ENCODE measurements around the gene ZNF14. TPM values are rescaled to one million over a fixed set of nuclear protein-coding genes. Genes with fewer than 3 reads are reported as not detected.
"Not testable (repeated sequence)": the region's sequence is repeated elsewhere in the genome, so short reads cannot be mapped to it uniquely, and the experiment has no call there.

The ZNF14 gene
- polyA plus RNA-seq, result 7.2 TPM

DNA sequence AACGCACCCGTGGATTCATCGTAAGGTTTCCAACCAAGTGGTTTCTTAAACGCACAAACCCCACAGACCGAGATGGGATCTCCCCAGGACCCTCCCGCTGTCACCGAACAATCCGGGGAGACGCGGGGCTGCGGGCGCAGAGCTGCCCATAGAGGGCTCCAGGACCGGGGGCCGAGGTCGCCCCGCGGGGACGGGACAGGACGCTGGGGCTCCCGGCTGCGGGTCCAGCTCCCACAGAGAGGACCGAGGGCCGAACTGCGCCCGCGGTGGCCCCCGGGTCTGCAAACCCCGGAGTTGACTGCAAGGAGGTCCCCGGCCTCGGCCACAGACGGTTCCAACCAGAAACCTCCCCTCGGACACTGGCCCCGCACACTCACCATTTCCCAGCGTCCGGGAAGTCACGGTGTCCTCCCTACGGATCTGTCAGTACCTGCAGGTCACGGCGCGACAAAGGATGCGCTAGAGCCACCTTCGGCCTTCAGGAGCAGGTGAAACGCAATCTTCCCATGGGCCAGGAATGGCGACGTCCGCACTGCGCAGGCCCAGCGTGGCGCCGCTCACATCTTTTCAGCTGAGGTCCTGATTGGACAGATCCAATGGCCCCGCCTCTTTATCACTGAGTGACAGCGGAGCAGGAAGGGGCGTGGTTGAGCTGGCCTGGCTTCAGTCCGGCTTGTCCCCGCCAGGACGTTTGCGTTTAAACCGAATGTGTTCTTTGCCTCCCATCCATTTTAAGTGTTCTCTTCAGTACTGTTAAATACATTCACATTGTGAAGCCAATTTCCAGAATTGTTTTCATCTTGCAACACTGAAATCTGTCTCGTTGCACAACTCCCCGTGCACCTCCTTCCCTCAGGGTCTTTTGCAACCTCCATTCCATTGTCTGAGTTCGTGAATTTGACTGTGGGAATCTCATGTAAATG is at the start of gene ZNF14:
Gene ZNF14, minus strand, starts transcription at position 534 of the 923 bp plus-strand sequence. Its CDS starts 154 bp downstream, at position 380.
- Mint-ChIP-seq H3K27ac (peak within 1 kb of the TSS; percentile 82 to 97 (median 91)), H3K36me3 (peaks cover 13% of the 10 kb centered on the region), H3K9me3 (peaks cover 4 to 6% (median 5%) of the 10 kb centered on the region in 3 donors), H3K4me1 (peaks cover 14 to 17% (median 17%) of the 10 kb centered on the region in 3 donors), H3K27me3 (no peaks in the 10 kb centered on the region), H3K4me3 (peak within 1 kb of the TSS; percentile 94 to 99 (median 99))

DNA sequence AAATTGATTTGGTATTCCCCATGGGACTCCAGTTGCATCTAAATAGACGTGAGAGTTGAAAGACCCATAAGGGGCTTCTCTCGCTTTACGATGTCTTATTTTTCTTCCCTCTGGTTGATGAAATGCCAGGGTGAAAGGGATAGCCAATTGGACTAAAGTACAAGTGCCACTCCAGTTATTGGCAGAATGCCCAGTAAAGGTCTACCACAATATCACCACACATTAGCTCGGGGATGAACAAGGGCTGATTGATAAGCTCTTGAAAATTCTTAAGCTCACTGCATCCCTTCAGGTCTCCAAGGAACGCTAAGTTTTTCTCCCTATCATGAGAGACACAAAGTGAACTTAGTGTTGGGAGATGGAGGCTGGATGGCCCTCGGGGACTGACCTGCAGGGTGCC is 48.9 kb upstream of the ZNF14 start:
- Mint-ChIP-seq H3K4me3 (peak overlapping the region in 2 of 4 donors; percentile 9 to 52), H3K4me1 (peaks cover 25 to 37% (median 30%) of the 10 kb centered on the region in 3 donors), H3K36me3 (peaks cover 13% of the 10 kb centered on the region)
- H3K27ac Mint-ChIP-seq, H3K27me3 Mint-ChIP-seq, H3K9me3 Mint-ChIP-seq: not testable (repeated sequence)

GRCh38 chr19:19778666-19779065 is 45.8 kb upstream of the ZNF14 start:
- Mint-ChIP-seq H3K36me3 (peaks cover 14% of the 10 kb centered on the region), H3K4me1 (peaks cover 31 to 39% (median 39%) of the 10 kb centered on the region in 3 donors), H3K27me3 (peaks cover 2% of the 10 kb centered on the region), H3K9me3 (peaks cover 0 to 2% (median 0%) of the 10 kb centered on the region in 3 donors), H3K4me3 (peak overlapping the region; percentile 57 to 99 (median 90)), H3K27ac (no peak overlapping the region)

DNA sequence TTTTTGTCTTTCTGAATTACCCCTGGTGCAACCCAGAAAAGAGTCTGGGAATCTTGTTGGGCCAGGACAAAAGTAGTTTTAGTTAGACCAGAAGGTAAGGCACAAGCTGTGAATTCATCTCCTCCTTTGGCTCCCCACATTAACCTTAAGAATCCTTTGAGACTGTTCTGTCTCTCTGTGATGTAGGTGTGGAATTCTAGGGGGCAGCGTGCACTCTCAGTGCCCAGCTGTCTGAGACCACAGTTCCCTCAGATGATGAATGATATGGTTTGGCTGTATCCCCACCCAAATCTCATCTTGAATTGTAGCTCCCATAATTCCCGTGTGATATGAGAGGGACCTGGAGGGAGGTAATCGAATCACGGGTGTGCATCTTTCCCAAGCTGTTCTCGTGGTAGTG is 44.8 kb upstream of the ZNF14 start:
- Mint-ChIP-seq H3K4me3 (peak overlapping the region; percentile 84 to 100 (median 98)), H3K27me3 (peaks cover 2% of the 10 kb centered on the region), H3K27ac (peak overlapping the region; percentile 47 to 61 (median 56)), H3K36me3 (peaks cover 14% of the 10 kb centered on the region), H3K4me1 (peaks cover 30 to 39% (median 36%) of the 10 kb centered on the region in 3 donors), H3K9me3 (peaks cover 0 to 2% (median 0%) of the 10 kb centered on the region in 3 donors)

DNA sequence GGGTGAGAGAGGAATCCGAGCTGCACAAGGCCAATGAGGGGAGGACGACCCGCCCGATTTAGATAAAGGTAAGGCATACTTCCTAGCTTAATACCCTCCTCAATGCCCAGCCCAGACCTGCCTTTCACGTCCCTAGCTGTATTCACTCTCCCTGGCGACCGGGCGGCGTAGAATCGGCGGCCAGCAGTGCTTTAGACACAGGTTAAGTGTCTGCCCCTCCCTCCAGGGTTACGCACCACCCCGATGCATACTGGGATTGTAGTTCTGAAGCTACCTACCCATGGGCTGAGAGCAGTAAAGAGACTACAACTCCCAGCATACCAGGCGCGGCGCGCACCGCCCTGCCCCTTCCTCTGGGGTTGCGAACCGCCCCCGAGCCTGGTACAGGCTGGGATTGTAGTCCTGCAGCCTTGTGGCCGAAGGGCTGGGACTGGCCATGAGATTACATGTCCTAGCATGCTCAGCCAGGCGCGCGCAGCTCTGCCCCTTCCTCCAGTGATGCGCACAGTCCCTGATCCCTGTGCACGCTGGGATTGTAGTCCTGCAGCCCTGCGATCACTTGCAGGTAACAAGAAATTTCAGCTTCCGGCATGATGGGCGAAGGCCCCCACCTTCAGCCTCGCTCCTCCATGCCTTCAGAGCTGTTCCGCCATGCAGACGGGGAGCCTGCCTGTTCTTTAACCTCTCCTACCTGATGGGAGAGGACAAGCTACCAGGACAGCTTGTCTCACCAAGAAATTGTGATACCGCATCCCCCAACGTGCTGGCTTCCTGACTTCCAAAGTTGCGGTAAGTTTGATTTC is 43.5 kb upstream of the ZNF14 start:
- peaks cover 0 to 2% (median 0%) of the 10 kb centered on the region in 3 donors for H3K9me3 Mint-ChIP-seq
- peaks cover 10% of the 10 kb centered on the region for H3K36me3 Mint-ChIP-seq
- peaks cover 30 to 36% (median 31%) of the 10 kb centered on the region in 3 donors for H3K4me1 Mint-ChIP-seq
- peak overlapping the region; percentile 6 to 91 (median 91) for H3K27ac Mint-ChIP-seq
- H3K27me3 Mint-ChIP-seq, result peaks cover 2% of the 10 kb centered on the region
- H3K4me3 Mint-ChIP-seq, result peak overlapping the region; percentile 84 to 100 (median 98)

GRCh38 chr19:19775891-19776205 is 42.9 kb upstream of the ZNF14 start:
- peaks cover 30 to 36% (median 36%) of the 10 kb centered on the region in 3 donors for H3K4me1 Mint-ChIP-seq
- peaks cover 2% of the 10 kb centered on the region for H3K27me3 Mint-ChIP-seq
- H3K9me3 Mint-ChIP-seq, result peaks cover 0 to 2% (median 0%) of the 10 kb centered on the region in 3 donors
- peak overlapping the region; percentile 6 to 91 (median 91) for H3K27ac Mint-ChIP-seq
- peaks cover 10% of the 10 kb centered on the region for H3K36me3 Mint-ChIP-seq
- peak overlapping the region; percentile 84 to 100 (median 98) for H3K4me3 Mint-ChIP-seq

DNA sequence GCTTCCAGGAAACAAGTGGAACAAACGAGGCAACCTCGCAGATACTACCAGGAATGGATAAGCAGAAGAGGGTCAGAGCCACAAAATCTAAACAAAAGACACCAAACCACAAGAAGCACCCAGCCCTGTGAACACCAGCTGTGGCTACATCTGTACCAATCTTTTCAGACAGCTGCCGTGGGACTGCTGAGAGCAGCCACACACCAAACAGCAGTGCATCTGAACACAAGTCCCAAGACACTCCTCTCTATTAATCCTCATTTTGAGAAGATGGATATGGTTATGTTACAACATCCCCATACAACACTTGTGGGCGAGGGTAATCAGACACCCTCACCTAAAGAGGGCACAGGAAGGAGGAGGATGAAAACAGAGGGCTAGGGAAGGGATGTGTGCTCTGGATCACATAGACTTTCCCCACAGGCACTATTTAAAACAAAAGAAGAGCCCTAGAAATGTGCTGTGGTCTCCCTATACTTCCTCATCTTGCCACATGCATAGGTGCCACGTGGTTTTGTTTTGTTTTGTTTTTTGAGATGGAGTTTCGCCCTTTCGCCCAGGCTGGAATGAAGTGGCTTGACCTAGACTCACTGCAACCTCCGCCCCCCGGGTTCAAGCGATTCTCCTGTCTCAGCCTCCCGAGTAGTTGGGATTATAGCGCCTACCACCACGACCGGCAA is 41.6 kb upstream of the ZNF14 start:
- Mint-ChIP-seq H3K4me3 (peak overlapping the region in 2 of 4 donors; percentile 12 to 59), H3K9me3 (peaks cover 0 to 2% (median 0%) of the 10 kb centered on the region in 3 donors)

DNA sequence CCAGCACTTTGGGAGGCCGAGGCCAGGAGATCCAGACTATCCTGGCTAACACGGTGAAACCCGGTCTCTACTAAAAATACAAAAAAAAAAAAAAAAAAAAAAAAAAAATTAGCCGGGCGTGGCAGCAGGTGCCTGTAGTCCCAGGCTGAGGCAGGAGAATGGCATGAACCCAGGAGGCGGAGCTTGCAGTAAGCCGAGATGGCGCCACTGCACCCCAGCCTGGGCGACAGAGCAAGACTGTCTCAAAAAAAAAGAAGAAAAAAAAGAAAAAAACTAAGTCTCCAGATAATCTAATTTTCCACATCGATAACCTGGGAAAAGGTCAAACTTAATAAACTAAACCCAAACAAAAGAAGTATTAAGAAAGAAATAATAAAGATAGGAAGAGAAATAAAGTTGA is 39.1 kb upstream of the ZNF14 start:
- H3K27me3 Mint-ChIP-seq, H3K27ac Mint-ChIP-seq, H3K36me3 Mint-ChIP-seq, H3K9me3 Mint-ChIP-seq: not testable (repeated sequence)
- Mint-ChIP-seq H3K4me3 (peak overlapping the region in 1 of 4 donors; percentile 47), H3K4me1 (peaks cover 12 to 21% (median 13%) of the 10 kb centered on the region in 3 donors)

More for the DNA sequence above, 41.6 kb upstream of the ZNF14 start:
- H3K36me3 Mint-ChIP-seq, result peaks cover 9% of the 10 kb centered on the region
- H3K4me1 Mint-ChIP-seq, result peaks cover 27 to 34% (median 33%) of the 10 kb centered on the region in 3 donors
- no peak overlapping the region for H3K27ac Mint-ChIP-seq
- H3K27me3 Mint-ChIP-seq, result peaks cover 2% of the 10 kb centered on the region

GRCh38 chr19:19769971-19770370 is 37.1 kb upstream of the ZNF14 start:
- not testable (repeated sequence) for H3K9me3 Mint-ChIP-seq

DNA sequence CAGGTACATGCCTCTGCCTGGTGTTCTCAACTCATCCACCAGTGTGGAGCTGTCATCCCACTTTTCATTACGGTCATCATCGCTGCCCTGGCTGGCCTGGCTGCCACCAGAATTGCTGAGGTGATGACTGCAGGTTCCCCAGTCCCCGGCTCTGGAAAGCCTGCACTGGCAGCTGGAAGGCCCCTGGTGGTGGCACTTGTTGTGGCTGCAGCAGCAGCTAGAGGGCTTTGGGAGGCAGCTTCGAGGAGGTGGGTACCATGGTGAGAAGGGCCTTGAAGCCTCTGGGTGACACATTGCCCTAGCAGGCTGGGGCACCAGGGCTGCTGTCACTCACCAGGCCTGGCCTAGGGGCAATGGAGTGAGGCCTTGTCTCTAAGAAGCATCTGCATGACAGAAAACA is 25.3 kb upstream of the ZNF14 start:
- Mint-ChIP-seq H3K9me3 (peaks cover 0 to 3% (median 0%) of the 10 kb centered on the region in 3 donors), H3K4me3 (no peak overlapping the region), H3K27ac (no peak overlapping the region), H3K4me1 (no peaks in the 10 kb centered on the region), H3K27me3 (no peaks in the 10 kb centered on the region), H3K36me3 (peaks cover 3% of the 10 kb centered on the region)

More at GRCh38 chr19:19769971-19770370, 37.1 kb upstream of the ZNF14 start:
- H3K4me1 Mint-ChIP-seq, result peaks cover 2 to 12% (median 4%) of the 10 kb centered on the region in 3 donors
- H3K36me3 Mint-ChIP-seq, H3K4me3 Mint-ChIP-seq, H3K27me3 Mint-ChIP-seq, H3K27ac Mint-ChIP-seq: not testable (repeated sequence)

GRCh38 chr19:19752760-19753403 is 20.0 kb upstream of the ZNF14 start:
- peaks cover 2% of the 10 kb centered on the region for H3K36me3 Mint-ChIP-seq
- H3K4me1 Mint-ChIP-seq, result no peaks in the 10 kb centered on the region
- H3K27ac Mint-ChIP-seq, result no peak overlapping the region
- H3K4me3 Mint-ChIP-seq, result no peak overlapping the region
- no peaks in the 10 kb centered on the region for H3K9me3 Mint-ChIP-seq
- no peaks in the 10 kb centered on the region for H3K27me3 Mint-ChIP-seq

- H3K36me3 Mint-ChIP-seq, result peaks cover 2% of the 10 kb centered on the region
- H3K9me3 Mint-ChIP-seq, result no peaks in the 10 kb centered on the region
- no peaks in the 10 kb centered on the region for H3K27me3 Mint-ChIP-seq
- no peak overlapping the region for H3K4me3 Mint-ChIP-seq
- H3K4me1 Mint-ChIP-seq, result no peaks in the 10 kb centered on the region
- peak overlapping the region in 1 of 3 donors; percentile 85 for H3K27ac Mint-ChIP-seq
These were observed 18.9 kb upstream of the ZNF14 start for GRCh38 chr19:19751846-19752245.

DNA sequence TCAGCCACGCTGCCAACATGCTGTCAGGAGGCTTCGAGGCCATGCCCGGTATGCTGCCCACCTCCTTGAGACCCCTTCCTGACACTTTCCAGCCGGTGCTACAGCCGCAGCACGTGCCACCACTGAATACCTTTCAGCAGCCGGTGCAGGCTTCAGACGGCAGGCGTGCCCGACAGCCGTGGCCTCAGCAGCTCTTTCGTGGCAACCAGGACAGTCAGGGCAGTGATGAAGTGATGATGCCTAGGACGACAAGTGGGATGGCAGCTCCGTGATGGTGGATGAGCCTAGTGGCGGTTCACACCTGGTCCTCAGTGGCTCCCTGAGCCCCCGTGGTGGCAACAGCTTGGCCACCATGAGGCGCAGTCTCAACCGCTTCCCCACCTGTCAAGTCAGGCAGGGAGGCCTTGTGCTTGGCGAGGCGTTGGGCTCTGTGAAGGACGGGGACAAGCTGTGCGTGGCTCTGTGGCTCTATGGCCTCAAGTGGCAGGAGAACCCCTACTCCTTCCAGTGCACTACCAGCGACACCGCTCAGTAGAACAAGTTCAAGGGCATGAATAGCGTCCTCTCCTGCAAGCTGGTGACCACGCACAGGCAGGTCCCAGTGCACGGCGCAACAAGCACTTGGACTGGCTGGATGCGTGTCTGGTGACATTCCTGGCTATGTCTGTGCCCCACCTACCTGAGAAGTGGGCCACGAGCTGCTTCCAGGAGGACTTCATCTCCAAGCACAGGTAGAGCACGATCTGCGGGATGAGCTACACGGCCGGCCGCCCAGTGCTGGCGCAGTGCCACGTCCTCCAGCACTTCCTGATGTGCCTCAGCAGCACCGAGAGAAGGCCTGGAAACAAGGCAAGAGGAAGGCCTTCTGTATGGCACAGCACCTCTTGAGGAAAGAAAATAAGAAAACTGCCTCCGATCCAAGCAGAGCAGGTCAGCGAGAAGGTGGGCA is 18.2 kb upstream of the ZNF14 start:
- Mint-ChIP-seq H3K27ac (no peak overlapping the region), H3K4me3 (no peak overlapping the region), H3K36me3 (peaks cover 2% of the 10 kb centered on the region), H3K4me1 (no peaks in the 10 kb centered on the region), H3K9me3 (no peaks in the 10 kb centered on the region), H3K27me3 (no peaks in the 10 kb centered on the region)

All from IgD-negative memory B cell (primary cell).